LNCAP (cell line): ENCODE data around the gene HLA-DOB.

Source experiments
- CTCF ChIP-seq: fragments of 450-650 bp; IDR thresholded peaks from 2 replicates; pipeline ENCODE4 v1.5.1; 2017; ENCODE audit warnings: mild to moderate bottlenecking

Gene HLA-DOB

GRCh38 chr6:32832535-32832934 is 15.7 kb upstream of the HLA-DOB start:
- TF ChIP-seq CTCF = no peak

DNA sequence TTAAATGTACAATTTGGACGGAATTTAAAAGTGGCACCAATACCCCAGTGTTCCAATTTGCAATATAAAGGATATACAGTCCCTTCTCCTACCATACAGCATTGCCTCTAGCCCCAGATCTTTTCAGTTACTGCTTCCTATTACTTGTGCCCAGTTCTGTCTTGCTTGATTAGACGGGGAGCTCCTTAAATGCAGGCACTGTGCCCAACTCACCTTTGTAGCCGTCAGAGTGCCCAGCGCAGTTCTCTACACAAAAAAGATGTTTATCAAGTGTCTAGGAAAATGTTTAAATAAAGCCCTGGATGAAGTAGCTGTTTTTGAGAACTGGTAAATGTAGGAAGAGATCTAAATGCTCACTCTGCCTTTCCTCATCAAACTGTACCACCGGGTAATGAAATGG is 14.1 kb upstream of the HLA-DOB start:
- TF ChIP-seq CTCF = no peak

DNA sequence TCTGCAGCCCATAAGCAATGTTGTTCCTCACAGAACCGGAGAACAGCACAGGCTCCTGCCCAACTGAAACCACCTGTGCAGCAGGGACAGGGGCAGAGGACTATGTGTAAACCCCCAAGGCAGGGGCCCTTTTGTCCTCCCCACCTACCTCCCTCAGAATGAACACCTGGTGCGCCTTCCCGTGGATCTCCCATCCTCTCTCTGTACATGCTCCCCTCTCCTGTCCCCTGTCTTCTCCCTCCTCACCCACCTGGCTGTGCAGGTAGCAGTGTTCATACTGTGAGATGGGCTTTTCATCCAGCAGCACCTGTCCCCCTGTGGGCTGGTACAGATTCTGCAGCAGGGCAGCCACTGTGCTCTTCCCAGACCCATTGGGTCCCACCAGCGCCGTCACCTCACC is 13.2 kb upstream of the HLA-DOB start:
- no peak for TF ChIP-seq CTCF

- no peak for TF ChIP-seq CTCF
These were observed 12.7 kb upstream of the HLA-DOB start for GRCh38 chr6:32829495-32829894.

- TF ChIP-seq CTCF = no peak
These were observed 10.2 kb upstream of the HLA-DOB start for GRCh38 chr6:32827025-32827424.

DNA sequence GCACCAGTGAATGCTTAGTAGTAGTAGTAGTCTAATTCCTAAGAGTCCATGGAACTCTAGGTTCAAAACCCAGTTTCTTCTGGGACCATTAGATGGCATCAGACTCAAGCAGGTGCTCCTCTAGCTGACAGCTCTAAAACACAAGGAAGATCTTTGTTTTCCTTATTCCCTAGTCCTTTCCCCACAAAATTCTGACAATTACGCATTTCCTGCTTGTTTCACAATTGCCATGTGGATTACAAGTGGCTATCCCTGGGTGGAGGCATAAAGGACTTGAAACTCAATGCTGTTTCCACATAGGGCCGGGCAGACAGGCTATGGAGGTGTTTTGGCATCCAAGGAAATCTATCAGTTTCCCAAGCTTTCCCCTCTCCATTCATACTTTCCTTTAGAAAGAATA is 9.2 kb upstream of the HLA-DOB start:
- TF ChIP-seq CTCF = peak; percentile 28; the same call in 1 of the 2 replicates

DNA sequence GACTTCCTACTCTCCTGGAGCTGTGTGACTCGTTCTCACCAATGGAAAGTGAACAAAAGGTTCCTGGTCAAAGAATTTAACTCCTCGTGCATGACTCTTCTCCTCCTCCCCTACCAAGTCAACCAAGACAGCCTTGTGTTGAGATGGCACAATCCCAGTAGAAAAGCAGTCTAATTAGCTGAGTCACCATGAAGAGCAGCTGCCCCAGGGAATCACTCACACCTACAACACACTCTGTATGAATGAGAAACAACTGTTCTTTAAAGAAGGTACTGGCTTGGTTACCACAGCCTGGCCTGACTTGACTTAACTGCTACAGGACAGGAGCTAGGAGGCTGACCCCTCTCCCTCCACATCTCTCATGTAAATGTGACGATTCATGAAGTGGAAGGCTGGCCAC is 2.9 kb upstream of the HLA-DOB start:
- no peak for TF ChIP-seq CTCF

- no peak for TF ChIP-seq CTCF
These were observed 2.1 kb upstream of the HLA-DOB start for GRCh38 chr6:32818867-32819266.
